HG03439 (cell line): ENCODE data around the gene HMGXB3.
"Not testable (repeated sequence)": the region's sequence is repeated elsewhere in the genome, so short reads cannot be mapped to it uniquely, and the experiment has no call there.

Source experiments
- ATAC-seq: cut with Tn5 transposase; IDR thresholded peaks from one replicate; pipeline ENCODE4 v1.9.1; 2021; ENCODE audit warnings: mild to moderate bottlenecking, moderate library complexity; ENCODE audit not compliant: unreplicated experiment

Gene HMGXB3

DNA sequence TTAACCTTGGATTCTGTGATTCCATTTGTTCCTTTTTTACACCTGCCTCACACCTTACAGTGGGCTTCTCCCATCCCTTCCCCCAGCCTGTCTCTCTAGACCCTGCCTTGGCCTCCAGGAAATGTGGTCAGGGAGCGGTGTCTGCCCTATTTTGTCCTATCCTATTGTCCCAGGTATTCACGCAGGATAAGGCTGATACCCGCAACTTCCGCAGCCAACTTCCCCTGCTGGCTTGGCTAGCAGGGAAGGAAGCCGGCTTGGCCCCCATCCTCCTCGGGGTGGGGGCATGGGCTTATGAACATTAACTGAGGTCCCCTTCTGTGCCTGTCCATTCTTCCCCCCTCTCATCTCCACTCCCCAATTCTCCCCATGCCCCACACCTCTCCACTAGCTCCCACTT is 82.3 kb downstream of the HMGXB3 start:
- ATAC-seq: no peak

DNA sequence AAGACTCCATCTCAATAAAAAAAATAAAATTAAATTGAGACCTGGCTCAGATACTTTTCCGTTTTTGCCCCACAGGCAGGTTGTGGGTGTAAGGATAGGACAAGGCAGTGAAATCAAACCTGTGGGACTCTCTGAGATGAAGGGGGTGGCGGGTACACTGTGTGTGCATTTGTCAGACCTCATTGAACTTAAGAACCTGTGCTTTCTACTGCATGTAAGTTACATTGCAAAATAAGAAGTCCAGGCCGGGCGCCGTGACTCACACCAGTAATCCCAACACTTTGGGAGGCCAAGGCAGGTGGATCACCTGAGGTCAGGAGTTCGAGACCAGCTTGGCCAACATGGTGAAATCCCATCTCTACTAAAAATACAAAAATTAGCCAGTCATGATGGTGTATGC is 84.2 kb downstream of the HMGXB3 start:
- not testable (repeated sequence) for ATAC-seq

DNA sequence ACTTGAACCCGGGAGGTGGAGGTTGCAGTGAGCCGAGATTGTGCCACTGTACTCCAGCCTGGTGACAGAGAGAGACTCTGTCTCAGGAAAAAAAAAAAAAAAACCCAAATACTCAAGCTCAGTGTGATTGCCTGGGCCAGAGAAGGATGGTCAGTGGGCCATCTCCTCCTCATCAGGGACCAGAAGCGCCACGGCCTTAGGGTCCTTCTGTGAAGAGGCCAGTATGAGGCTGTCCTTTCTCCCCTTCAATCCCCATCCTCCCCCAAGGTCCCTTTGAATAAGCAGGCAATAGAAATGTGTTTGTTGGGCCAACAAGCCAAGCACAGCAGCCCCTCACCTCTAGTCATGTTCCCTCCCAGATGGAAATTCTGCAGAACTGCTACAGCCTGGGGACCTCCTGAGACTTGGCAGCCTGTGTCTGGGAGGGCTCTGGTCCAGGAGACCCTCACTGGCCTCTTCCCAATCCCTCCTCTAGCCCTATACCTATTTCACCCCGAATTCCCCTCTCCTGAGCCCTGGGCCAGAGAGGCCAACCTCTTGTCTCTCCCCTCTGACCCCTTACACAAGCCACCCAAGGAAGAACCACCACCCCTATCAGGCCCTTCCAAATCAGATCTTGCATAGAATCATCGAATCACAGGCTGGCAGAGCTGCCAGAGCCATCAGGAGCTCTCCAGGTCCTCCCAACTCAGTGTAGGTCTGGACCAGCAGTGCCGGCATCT is 84.8 kb downstream of the HMGXB3 start:
- ATAC-seq: no peak

DNA sequence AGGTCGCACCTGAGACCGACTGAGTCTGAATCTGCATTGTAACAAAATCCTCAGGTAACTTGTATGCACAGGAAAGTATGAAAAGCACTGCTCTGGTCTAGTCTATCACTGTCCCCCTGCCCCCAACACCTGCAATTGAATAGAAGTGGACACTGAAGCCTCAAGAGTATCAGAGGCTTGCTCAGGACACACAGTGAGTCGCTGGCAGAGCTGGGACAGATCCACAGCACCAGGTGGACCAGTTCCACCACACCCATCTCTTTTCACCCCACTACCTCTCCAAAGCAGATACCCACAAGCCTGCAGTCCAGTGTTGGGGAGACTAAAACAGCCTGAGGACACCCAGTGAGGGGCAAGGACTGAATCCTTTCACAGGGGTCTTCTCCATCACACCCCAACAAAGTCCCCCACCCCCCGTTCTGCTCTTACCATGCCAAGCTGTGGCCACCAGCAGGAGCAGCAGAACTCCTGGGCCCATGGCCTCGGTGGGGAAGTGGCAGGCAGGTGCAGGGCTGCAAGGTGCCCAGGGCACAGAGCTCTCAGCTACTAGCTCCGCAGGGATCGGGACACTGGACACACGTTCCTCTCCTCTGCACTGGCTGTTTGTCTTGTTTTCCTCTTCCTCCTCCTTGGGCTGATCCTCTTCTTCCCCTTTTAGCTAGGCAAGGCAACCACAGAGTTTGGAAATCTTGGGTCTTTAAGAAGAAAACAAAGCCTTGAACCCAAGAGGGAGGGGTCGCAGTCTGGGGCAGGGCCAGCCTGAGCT is 85.6 kb downstream of the HMGXB3 start, which contains the start of gene CSF1R:
TSS of gene CSF1R (minus strand) at position 605 of the 766 bp plus-strand sequence. CDS start at position 478, 127 bp downstream.
- no peak for ATAC-seq

DNA sequence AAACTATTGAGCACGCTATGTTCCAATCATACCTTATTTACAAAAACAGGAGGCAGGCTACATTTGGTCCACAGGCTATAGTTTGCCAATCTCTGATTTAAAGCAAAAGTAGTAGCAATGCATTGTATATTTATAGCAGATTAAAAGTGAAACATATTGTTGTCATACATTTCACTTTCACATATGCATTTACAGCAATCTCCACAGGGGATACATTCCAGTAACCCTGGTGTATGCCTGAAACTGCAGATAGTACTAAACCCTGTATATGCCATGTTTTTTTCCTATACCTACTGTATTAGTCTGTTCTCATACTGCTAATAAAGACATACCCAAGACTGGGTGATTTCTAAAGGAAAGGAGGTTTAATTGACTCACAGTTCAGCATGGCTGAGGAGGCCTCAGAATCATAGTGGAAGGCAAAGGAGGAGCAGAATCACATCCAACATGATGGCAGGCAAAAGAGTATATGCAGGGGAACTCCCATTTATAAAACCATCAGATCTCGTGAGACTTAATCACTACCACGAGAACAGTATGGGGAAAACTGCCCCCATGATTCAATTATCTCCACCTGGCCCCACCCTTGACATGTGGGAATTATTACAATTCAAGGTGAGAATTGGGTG is 91.7 kb downstream of the HMGXB3 start:
- no peak for ATAC-seq

DNA sequence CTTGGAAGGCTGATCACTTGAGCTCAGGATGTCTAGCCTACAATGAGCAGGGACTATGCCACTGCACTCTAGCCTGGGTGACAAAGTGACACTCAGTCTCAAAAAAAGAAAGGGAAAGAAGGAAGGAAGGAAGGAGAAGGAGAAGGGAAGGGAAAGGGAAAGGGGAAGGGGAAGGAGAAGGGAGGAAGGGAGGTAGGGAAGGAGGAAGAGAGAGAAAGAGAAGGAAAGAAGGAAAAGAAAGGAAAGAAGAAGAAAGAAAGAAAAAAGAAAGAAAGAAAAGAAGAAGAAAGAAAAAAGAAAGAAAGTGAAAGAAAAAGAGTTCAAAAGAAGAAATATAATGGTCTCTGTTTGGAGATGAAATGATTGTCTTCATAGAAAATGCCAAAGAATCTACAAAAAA is 96.6 kb downstream of the HMGXB3 start:
- ATAC-seq: no peak

DNA sequence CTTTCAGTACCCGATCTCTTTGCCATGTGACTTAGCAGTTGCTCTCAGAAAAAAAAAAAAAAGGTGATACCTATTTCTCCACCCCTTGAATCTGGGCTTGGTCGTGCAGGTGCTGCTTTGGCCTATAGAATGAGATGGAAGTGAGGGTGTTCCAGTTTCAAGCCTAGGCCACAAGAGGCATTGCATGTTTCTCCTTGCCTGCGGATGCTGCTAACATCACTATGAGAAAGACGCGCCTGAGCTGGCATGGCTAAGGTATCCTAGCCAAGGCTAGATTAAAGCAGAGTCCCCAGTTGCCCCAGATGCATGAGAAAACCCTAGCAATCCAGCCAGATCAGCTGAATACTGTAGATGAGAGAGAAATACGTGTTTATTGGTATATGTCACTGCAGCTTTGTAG is 100.5 kb downstream of the HMGXB3 start:
- no peak for ATAC-seq
